Nucleus accumbens (tissue), 56 donors: ENCODE data around the gene C11orf42.
A peak's percentile ranks its signal among the peaks of the same experiment; 100 is the strongest.

Source experiments
- DNase-seq, 56 donors: peaks; one replicate each; lab custom pipeline; 2025; lab: John Stamatoyannopoulos, UW

C11orf42 gene, protein sequence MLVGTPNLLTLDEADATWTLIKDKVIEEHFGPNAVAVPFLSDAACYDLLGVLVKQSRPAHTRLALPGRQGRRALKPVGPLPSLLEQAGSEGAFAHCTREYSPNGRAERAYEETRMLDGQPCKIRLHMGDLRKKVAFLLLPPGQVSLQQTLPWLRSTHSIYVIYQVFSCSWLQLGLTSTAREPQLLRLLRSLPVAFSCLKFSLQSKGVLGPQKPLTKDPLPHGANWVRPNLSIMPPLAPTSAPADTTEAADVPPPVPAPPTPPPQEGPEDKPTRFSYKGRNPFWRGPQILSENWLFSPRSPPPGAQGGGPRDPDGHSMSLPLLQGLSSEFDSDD

GRCh38 chr11:6205366-6205765 is at the start of gene C11orf42:
Gene C11orf42 (plus strand): TSS chr11:6205557. CDS start chr11:6205616, 59 bp downstream.
- no peak for DNase-seq

- no peak for DNase-seq
Measured at GRCh38 chr11:6156628-6157359, 48.6 kb upstream of the C11orf42 start.

GRCh38 chr11:6170226-6170625 is 35.1 kb upstream of the C11orf42 start, which contains the start of gene OR52B2:
Gene OR52B2 (minus strand): TSS chr11:6170326. CDS start chr11:6170326, 0 bp downstream.
- DNase-seq, result no peak

DNA sequence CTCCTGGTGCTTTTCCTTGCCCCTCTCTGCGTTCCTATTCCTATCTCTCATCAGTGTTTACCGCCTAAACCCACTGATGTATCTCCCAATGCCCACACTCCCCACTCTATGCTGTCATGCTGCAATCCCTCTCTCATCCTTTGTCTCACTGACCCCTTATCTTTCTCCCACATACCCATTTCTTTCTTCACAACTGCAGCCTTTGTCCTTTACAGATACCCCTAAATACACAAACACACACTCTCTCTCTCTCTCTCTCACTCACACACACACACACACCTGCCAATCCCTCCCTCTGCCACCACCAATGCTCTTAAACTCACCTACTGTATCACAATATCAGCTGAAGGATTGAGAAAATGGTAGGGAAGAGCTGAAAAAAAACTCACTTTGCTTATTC is 29.9 kb upstream of the C11orf42 start:
- no peak for DNase-seq

- no peak for DNase-seq
Measured at GRCh38 chr11:6191742-6192141, 13.6 kb upstream of the C11orf42 start.

GRCh38 chr11:6194065-6194581 is 11.2 kb upstream of the C11orf42 start:
- DNase-seq, result no peak

- no peak for DNase-seq
Measured at GRCh38 chr11:6196396-6196795, 9.0 kb upstream of the C11orf42 start.

DNA sequence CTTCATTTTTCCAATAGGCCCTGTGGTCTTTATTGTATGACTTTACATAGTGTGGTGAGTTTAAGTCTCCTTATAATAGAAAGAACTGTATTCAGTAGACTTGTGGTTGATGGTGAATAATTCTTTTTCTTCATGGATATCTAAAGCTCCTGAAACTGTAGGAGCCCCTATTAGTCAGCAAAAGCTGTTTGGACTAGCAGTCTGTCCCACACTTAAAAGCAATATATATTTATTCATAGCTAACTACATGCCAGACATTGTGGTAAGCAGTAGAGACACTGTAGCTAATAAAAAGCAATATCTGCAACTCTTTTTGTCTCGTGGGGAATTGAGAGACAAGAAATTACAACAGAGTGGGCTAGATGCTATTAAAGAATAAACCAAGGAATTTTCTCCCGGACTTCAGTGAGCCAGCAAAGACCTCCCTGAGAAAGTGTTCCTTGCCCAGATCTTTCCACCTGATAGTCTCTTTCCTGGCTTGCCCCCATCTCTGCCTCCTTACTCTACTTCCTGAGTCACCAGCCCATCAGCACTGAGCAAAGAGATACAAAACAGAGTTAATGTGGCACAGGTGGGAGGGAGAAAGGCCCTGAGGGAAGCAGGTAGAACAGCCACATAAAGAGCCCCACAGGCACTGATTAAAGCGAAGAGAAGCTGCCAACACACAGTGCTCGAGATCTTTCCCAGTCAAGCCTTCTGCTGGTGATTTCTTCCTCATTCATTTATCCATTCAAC is 7.7 kb upstream of the C11orf42 start:
- no peak for DNase-seq

DNA sequence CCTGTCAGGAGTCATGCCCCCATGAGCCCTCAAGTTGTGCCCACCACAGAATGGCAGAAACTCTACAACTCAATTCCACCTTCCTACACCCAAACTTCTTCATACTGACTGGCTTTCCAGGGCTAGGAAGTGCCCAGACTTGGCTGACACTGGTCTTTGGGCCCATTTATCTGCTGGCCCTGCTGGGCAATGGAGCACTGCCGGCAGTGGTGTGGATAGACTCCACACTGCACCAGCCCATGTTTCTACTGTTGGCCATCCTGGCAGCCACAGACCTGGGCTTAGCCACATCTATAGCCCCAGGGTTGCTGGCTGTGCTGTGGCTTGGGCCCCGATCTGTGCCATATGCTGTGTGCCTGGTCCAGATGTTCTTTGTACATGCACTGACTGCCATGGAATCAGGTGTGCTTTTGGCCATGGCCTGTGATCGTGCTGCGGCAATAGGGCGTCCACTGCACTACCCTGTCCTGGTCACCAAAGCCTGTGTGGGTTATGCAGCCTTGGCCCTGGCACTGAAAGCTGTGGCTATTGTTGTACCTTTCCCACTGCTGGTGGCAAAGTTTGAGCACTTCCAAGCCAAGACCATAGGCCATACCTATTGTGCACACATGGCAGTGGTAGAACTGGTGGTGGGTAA is 6.1 kb upstream of the C11orf42 start, which contains the start of gene OR52W1:
OR52W1 (plus strand) TSS at position 51 of the 637 bp plus-strand sequence; CDS start at position 51, 0 bp downstream.
- no peak for DNase-seq

- no peak for DNase-seq
Measured at GRCh38 chr11:6200975-6201374, 4.4 kb upstream of the C11orf42 start.

DNA sequence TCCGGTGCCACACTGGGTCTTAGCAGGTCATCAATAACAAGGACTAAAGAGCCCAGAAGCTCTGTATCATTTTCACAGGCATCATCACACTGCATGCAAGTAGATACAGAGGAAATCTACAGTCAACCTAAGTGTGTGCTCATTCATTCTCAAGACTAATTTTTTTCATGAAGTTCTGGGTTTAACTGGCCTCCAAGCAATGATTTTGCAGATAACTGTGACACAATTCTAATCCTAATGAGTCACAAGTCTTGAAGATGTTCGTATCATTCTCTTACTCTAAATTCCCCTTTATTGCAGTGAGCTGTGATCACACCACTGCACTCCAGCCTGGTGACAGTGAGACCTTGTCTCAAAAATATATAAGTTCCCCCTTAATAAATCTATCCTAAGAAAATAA is 3.9 kb upstream of the C11orf42 start:
- DNase-seq, result no peak

GRCh38 chr11:6202041-6202440 is 3.3 kb upstream of the C11orf42 start:
- DNase-seq, result no peak

DNA sequence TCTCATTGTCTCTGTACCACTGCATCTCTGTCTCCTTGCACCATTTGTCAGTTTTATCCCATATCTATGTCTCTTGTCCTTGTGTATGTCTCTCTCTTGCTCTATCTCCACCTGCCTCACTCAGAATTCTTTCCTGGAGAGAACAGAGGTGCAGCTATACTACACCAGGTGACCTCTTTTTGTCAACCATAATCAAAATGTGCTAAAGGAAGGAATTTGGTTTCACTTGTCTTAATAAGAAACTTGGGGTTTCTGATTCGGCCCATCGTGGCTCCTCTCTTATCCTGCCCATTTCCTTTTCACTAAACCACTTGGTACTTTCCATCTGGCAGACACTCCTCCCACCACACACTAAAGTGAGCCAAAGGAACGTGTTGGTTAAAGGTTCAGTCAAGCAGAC is 2.0 kb upstream of the C11orf42 start:
- no peak for DNase-seq

GRCh38 chr11:6204706-6205105 is 651 bp upstream of the C11orf42 start:
- peak in 2 of 56 donors; percentile 8 for DNase-seq

DNA sequence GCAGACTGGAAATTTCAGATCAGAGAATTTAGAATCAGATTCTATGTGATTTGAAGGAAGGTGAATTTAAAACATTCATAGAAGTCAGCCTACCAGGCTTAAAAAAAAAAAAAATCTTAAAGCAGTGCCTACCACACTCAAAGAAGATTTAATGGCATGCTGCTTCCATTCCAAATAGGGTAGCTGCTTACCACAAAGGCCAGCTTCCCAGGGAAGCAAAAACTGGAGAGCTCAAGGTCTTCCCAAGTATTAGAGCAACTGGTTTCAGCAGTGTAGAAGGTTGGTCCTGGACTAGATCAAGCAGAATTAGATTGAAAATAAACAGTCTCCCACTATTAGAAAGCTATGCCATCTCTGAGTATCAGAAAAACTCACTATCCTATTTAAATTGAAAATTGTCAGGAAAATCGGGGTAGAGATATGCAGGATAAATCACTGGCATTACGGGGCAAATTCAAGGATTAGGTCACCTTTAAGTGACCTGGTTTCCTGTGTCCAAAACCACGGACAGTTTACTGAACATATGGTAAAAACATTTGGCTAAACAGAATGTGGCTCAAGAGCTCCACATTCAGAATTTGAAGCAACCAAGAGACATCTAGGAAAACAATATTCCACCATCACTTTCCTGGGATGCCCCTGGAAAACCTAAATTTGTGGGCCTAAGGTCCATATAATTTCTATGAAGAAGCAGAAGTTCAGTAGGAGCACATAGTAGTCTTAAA is 1.3 kb downstream of the C11orf42 start:
- DNase-seq, result no peak

DNA sequence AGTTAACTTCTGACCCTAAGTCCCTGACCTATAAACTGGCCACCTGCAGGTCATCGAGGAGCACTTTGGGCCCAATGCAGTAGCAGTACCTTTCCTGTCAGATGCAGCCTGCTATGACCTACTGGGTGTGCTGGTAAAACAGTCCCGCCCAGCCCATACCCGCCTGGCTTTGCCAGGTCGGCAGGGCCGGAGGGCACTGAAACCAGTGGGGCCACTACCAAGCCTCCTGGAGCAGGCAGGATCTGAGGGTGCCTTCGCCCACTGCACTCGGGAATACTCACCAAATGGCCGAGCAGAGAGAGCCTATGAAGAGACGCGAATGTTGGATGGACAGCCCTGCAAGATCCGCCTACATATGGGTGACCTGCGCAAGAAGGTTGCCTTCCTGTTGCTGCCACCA is 4.4 kb downstream of the C11orf42 start:
- DNase-seq, result no peak

DNA sequence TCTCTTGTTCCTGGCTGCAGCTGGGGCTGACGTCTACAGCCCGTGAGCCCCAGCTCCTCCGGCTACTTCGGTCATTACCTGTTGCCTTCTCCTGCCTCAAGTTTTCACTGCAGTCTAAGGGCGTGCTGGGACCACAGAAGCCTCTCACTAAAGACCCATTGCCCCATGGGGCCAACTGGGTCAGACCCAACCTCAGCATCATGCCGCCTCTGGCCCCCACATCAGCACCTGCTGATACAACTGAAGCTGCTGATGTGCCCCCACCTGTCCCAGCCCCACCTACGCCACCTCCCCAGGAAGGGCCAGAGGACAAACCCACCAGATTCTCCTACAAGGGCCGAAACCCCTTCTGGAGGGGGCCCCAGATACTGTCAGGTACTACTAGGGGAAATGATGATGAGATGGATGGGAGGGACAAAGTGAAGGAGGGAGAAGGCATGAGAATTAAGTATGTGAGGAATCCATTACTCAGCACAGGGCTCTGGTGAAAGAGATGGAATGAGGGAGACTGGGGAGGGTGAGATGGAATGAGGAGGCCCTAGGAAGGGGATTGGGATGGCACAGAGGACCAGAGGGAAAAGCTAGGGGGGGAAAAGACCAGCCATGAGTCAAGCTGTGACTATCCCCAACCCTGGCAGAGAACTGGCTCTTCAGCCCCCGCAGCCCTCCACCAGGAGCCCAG is 5.1 kb downstream of the C11orf42 start:
- no peak for DNase-seq

DNA sequence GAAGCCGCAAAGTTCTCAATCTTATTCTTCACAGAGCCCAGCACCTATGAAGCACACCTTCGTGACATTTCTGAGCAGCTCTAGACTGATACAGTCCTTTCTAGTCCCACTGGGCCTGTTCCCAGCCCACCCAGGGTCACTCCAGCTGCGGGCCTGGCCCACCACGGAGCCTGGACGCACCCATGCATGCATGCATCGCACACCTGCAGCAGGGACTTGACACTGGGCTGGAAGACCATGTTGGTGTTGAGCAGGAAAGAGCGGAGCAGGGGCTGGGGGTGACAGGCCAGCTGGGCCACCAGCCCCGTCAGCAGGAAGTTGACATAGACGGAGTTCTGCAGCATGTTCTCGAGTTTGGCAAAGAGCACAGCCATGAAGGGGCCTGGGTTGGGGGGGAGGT is 9.2 kb downstream of the C11orf42 start:
- no peak for DNase-seq

- DNase-seq, result no peak
Measured at GRCh38 chr11:6216501-6216900, 11.1 kb downstream of the C11orf42 start.
